GM12865 (cell line): ENCODE data around the gene LAMA5.

ENCODE experiments used
- DNase-seq: peaks from one replicate; pipeline ENCODE4 v3.0.0; 2010; ENCODE audit warnings: low read depth
- H3K4me3 ChIP-seq: 2 replicates; pipeline ENCODE4 v1.5.1; 2011; ENCODE audit warnings: mild to moderate bottlenecking, low read depth, low read length, control low read depth
- CTCF ChIP-seq: IDR thresholded peaks from 2 replicates; pipeline ENCODE4 v1.5.1; 2011; ENCODE audit warnings: low read length, control low read depth, low read depth, inconsistent platforms; ENCODE audit not compliant: insufficient read depth; ENCODE audit errors: missing control alignments

LAMA5 gene

GRCh38 chr20:62311150-62311549, 56.0 kb downstream of the LAMA5 start:
- H3K4me3 ChIP-seq: no peak overlapping the region
- no peak for DNase-seq
- no peak for TF ChIP-seq CTCF

- DNase-seq: no peak
- H3K4me3 ChIP-seq: no peak overlapping the region
- no peak for TF ChIP-seq CTCF
These were observed 56.4 kb downstream of the LAMA5 start for GRCh38 chr20:62310757-62311121.

GRCh38 chr20:62309947-62310756, 57.0 kb downstream of the LAMA5 start:
- no peak overlapping the region for H3K4me3 ChIP-seq
- DNase-seq: no peak
- no peak for TF ChIP-seq CTCF

- TF ChIP-seq CTCF: no peak
- no peak overlapping the region for H3K4me3 ChIP-seq
- DNase-seq: no peak
These were observed 57.7 kb downstream of the LAMA5 start for GRCh38 chr20:62309198-62309944.

DNA sequence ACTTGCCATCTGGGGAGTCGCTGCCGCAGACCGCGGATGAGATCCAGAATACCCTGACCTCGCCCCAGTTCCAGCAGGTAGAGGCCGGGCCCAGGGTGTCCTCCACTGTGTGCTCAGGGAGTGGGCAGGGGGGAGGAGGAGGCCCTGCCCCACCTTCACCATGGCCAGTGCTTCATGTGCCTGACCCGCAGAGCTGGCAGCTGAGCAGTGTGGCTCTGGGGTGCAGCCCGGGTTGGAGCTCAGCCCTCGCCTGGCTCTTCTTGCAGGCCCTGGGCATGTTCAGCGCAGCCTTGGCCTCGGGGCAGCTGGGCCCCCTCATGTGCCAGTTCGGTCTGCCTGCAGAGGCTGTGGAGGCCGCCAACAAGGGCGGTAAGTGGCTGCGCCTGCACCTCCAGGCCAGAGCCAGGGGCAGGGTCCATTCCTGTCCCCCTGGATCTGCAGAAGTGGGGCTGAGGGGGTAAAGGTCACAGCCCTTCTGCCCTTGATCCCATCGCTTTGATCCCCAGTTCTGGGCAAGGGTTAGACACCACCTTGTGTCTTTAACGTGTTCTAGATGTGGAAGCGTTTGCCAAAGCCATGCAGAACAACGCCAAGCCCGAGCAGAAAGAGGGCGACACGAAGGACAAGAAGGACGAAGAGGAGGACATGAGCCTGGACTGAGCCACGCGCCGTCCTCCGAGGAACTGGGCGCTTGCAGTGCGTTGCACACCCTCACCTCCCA, 58.9 kb downstream of the LAMA5 start:
- no peak for TF ChIP-seq CTCF
- H3K4me3 ChIP-seq: no peak overlapping the region
- no peak for DNase-seq

GRCh38 chr20:62307226-62308101, 59.6 kb downstream of the LAMA5 start:
- DNase-seq: no peak
- H3K4me3 ChIP-seq: no peak overlapping the region
- no peak for TF ChIP-seq CTCF
